A549 (cell line): ENCODE results near the gene TMEM145.

Experiments
- POLR2A ChIP-seq: IDR thresholded peaks from 2 replicates; pipeline ENCODE4 v1.6.1; 2012; ENCODE audit warnings: mild to moderate bottlenecking, low read length
- TF ChIP-seq, protein P1 (sequence below): fragments of >200 bp; sonication (Bioruptor Twin); formaldehyde crosslinking; IDR thresholded peaks from 3 replicates; pipeline ENCODE4 v1.5.1; 2016
- TF ChIP-seq, protein P2 (sequence below): IDR thresholded peaks from 2 replicates; pipeline ENCODE4 v1.6.1; 2012

DNA sequence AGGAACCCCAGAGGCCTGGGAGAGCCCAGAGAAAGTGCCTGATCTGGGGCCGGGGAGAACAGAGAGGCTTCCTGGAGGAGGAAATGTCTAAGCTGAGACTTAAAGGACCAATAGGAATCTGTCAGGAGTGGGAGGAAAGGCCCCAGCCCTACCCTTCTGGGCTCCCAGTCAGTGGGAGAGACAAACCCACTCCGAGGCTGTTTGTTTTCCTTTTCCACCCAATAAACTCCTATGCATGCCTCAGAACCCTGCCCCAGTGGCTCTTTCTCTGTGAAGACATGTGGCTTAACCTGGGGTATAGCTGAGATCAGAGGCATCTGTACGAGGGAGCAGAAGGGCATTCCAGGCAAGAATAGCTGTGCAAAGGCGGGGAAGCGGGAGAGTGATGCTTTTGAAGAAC lies 14.3 kb downstream of the TMEM145 start:
- TF ChIP-seq, protein P1, sequence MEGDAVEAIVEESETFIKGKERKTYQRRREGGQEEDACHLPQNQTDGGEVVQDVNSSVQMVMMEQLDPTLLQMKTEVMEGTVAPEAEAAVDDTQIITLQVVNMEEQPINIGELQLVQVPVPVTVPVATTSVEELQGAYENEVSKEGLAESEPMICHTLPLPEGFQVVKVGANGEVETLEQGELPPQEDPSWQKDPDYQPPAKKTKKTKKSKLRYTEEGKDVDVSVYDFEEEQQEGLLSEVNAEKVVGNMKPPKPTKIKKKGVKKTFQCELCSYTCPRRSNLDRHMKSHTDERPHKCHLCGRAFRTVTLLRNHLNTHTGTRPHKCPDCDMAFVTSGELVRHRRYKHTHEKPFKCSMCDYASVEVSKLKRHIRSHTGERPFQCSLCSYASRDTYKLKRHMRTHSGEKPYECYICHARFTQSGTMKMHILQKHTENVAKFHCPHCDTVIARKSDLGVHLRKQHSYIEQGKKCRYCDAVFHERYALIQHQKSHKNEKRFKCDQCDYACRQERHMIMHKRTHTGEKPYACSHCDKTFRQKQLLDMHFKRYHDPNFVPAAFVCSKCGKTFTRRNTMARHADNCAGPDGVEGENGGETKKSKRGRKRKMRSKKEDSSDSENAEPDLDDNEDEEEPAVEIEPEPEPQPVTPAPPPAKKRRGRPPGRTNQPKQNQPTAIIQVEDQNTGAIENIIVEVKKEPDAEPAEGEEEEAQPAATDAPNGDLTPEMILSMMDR, result no peak
- no peak for TF ChIP-seq POLR2A
- TF ChIP-seq, protein P2, sequence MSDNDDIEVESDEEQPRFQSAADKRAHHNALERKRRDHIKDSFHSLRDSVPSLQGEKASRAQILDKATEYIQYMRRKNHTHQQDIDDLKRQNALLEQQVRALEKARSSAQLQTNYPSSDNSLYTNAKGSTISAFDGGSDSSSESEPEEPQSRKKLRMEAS, result no peak
